ENCODE data around the gene ZFX. TPM values are rescaled to one million over a fixed set of nuclear protein-coding genes. Genes with fewer than 3 reads are reported as not detected.

Gene ZFX
- total and polyA plus RNA-seq, 2 of the 8 experiments (the other 6 are each of a cell fraction or from before 2014, with no cell fraction given) = 2.8 to 22.0 TPM

GRCh38 chrX:24113181-24113580 is 36.3 kb upstream of the ZFX start:
- Histone ChIP-seq H3K14ac (ENCODE audit: insufficient read length) (no peak overlapping the region), H4K91ac (replicated peaks; ENCODE audit: insufficient read length, low read length) (no peak overlapping the region), H2AK5ac (ENCODE audit: low read depth, low read length) (no peak overlapping the region), H3K36me3 (ENCODE audit: control insufficient read depth in 2 of 4, insufficient read depth in 4 of 4, low read length in 3 of 4) (no peaks in the 10 kb centered on the region), H2BK5ac (ENCODE audit: low read depth, low read length) (no peak overlapping the region), H2BK120ac (replicated peaks; ENCODE audit: low read depth, low read length) (no peak overlapping the region), H3K9ac (replicated peaks in 1 of 4; ENCODE audit: extremely low read depth in 1 of 4, low read depth in 3 of 4, low read length in 3 of 4) (no peak overlapping the region), H3K23ac (ENCODE audit: insufficient read length) (no peak overlapping the region), H3K4me3 (ENCODE audit: extremely low read depth in 1 of 4, insufficient read depth in 2 of 4, low read depth in 3 of 4, low read length in 4 of 4) (no peak overlapping the region), H4K8ac (ENCODE audit: extremely low read depth, insufficient read depth, low read length) (no peak overlapping the region), H2BK15ac (ENCODE audit: low read length) (no peak overlapping the region), H3K4me1 (replicated peaks in 1 of 4; ENCODE audit: control insufficient read depth in 3 of 4, insufficient read depth in 4 of 4, low read length in 3 of 4) (no peaks in the 10 kb centered on the region), H3K4ac (replicated peaks; ENCODE audit: insufficient read length, low read depth, low read length) (no peak overlapping the region), H4K5ac (ENCODE audit: insufficient read length, low read depth, low read length) (no peak overlapping the region), H2AFZ (ENCODE audit: low read length) (no peak overlapping the region), H3K4me2 (ENCODE audit: insufficient read depth in 1 of 2, low read depth in 2 of 2, low read length in 2 of 2) (no peak overlapping the region), H3K23me2 (ENCODE audit: low read depth, low read length) (no peaks in the 10 kb centered on the region), H3K18ac (ENCODE audit: extremely low read depth, low read length) (no peak overlapping the region), H3K79me1 (ENCODE audit: low read depth, low read length) (no peaks in the 10 kb centered on the region), H4K20me1 (replicated peaks in 1 of 2; ENCODE audit: control insufficient read depth in 1 of 2, insufficient read depth in 2 of 2, low read length in 2 of 2) (no peaks in the 10 kb centered on the region), H3K9me3 (ENCODE audit: insufficient read depth in 2 of 2, low read depth in 1 of 2, low read length in 1 of 2) (no peaks in the 10 kb centered on the region), H2BK20ac (ENCODE audit: low read length) (no peak overlapping the region), H3K79me2 (ENCODE audit: control insufficient read depth in 1 of 2, insufficient read depth in 2 of 2, low read length in 2 of 2) (no peaks in the 10 kb centered on the region), H2BK12ac (ENCODE audit: low read depth, low read length) (no peak overlapping the region), H3K56ac (replicated peaks; ENCODE audit: insufficient read length, low read depth, low read length) (no peak overlapping the region), H3K27me3 (replicated peaks in 1 of 4; ENCODE audit: control insufficient read depth in 3 of 4, extremely low read depth in 1 of 4, insufficient read depth in 3 of 4, low read length in 3 of 4) (no peaks in the 10 kb centered on the region), H3K27ac (ENCODE audit: low read depth, low read length) (no peak overlapping the region)
- ChIA-PET CTCF (ENCODE audit: partially characterized antibody) (no interaction called here), POLR2A (ENCODE audit: partially characterized antibody) (no interaction called here)
- DNase-seq (ENCODE audit: low read depth in 1 of 2, low spot score in 2 of 2) (no peak), FAIRE-seq (no peak)
- WGBS, 2 experiments (ENCODE audit: extremely low coverage in 1 of 2, insufficient coverage in 1 of 2, insufficient read length in 1 of 2, insufficient replicate concordance in 2 of 2, low coverage in 1 of 2, low lambda C conversion rate in 2 of 2, missing lambda C conversion rate in 1 of 2) = 100% methylated on average over 2 of the region's 2 CpGs; no CpG with 5 or more reads in 1 of the 2 experiments
- TF ChIP-seq SP2 (IDR thresholded peaks at IDR 0.05; ENCODE audit: low read length) (no peak), CEBPB (IDR thresholded peaks at IDR 0.05; ENCODE audit: low read depth, low read length) (no peak), POU5F1 (IDR thresholded peaks at IDR 0.05; ENCODE audit: low read depth, low read length) (no peak), HDAC6 (IDR thresholded peaks at IDR 0.05; ENCODE audit: low read depth, low read length) (no peak), POLR2AphosphoS5 (IDR thresholded peaks at IDR 0.05; ENCODE audit: low read depth, low read length) (no peak), EP300 (IDR thresholded peaks at IDR 0.05; ENCODE audit: borderline replicate concordance in 1 of 2, low read depth in 2 of 2, low read length in 2 of 2) (no peak), SP1 (IDR thresholded peaks at IDR 0.05; ENCODE audit: low read depth, low read length) (no peak), SRF (IDR thresholded peaks at IDR 0.05; ENCODE audit: low read depth, low read length) (no peak), CTBP2 (IDR thresholded peaks at IDR 0.05; ENCODE audit: borderline replicate concordance, insufficient read depth, insufficient read length, low read length) (no peak), NANOG (IDR thresholded peaks at IDR 0.05; ENCODE audit: insufficient read depth, low read depth, low read length, poor library complexity, severe bottlenecking) (no peak), CBX8 (IDR thresholded peaks at IDR 0.05; ENCODE audit: borderline replicate concordance, low read depth, low read length) (no peak), SAP30 (IDR thresholded peaks at IDR 0.05; ENCODE audit: insufficient read depth, insufficient replicate concordance, low read length) (no peak), GABPA (IDR thresholded peaks at IDR 0.05; ENCODE audit: borderline replicate concordance, insufficient read depth, low read length) (no peak)

Measured in H1 (cell line).